ENCODE measurements around the gene NAV2.

- TF ChIP-seq CTCF (IDR thresholded peaks at IDR 0.05 in 8 of 11, conservative IDR thresholded peaks at IDR 0.05 in 3 of 11) (no peak), POLR2A (IDR thresholded peaks at IDR 0.05) (no peak)
Observed at GRCh38 chr11:20033806-20034205, 321.2 kb downstream of the NAV2 start.
